Measurements from ENCODE around the gene SETD2.

The SETD2 gene

GRCh38 chr3:46987743-46988401 is 176.0 kb downstream of the SETD2 start:
- no peak; the same call in 1 of the 2 replicates for TF ChIP-seq POLR2A (IDR thresholded peaks at IDR 0.05; ENCODE audit: low read depth, low read length)
- peak; percentile 41; the same call in 1 of the 2 replicates for TF ChIP-seq POLR2AphosphoS5 (IDR thresholded peaks at IDR 0.05; ENCODE audit: low read depth, low read length)
- peak; percentile 96 for DNase-seq (ENCODE audit: insufficient read length)

GRCh38 chr3:46987319-46987742 is 176.6 kb downstream of the SETD2 start:
- DNase-seq (ENCODE audit: insufficient read length): no peak

More at GRCh38 chr3:46987743-46988401, 176.0 kb downstream of the SETD2 start:
- FAIRE-seq: peak; percentile 98

GRCh38 chr3:46986782-46987310 is 177.1 kb downstream of the SETD2 start:
- no peak for FAIRE-seq
- no peak for DNase-seq (ENCODE audit: insufficient read length)
- TF ChIP-seq POLR2A (IDR thresholded peaks at IDR 0.05; ENCODE audit: low read depth, low read length) (no peak), POLR2AphosphoS5 (IDR thresholded peaks at IDR 0.05; ENCODE audit: low read depth, low read length) (no peak), TAF1 (IDR thresholded peaks at IDR 0.05; ENCODE audit: borderline replicate concordance, low read depth, low read length) (no peak)

More at GRCh38 chr3:46987319-46987742, 176.6 kb downstream of the SETD2 start:
- FAIRE-seq: no peak
- TF ChIP-seq POLR2AphosphoS5 (IDR thresholded peaks at IDR 0.05; ENCODE audit: low read depth, low read length): 0 out of 2 replicates have a peak, but pooled peaks have one; percentile 7
- no peak for TF ChIP-seq POLR2A (IDR thresholded peaks at IDR 0.05; ENCODE audit: low read depth, low read length)
- TF ChIP-seq TAF1 (IDR thresholded peaks at IDR 0.05; ENCODE audit: borderline replicate concordance, low read depth, low read length): no peak

GRCh38 chr3:46986055-46986730 is 177.7 kb downstream of the SETD2 start:
- DNase-seq (ENCODE audit: insufficient read length) (no peak), FAIRE-seq (peak; percentile 53)
- TF ChIP-seq POLR2A (IDR thresholded peaks at IDR 0.05; ENCODE audit: low read depth, low read length) (no peak), TAF1 (IDR thresholded peaks at IDR 0.05; ENCODE audit: borderline replicate concordance, low read depth, low read length) (no peak), POLR2AphosphoS5 (IDR thresholded peaks at IDR 0.05; ENCODE audit: low read depth, low read length) (no peak)

GRCh38 chr3:46985588-46985987 is 178.3 kb downstream of the SETD2 start:
- no peak for TF ChIP-seq POLR2AphosphoS5 (IDR thresholded peaks at IDR 0.05; ENCODE audit: low read depth, low read length)
- TF ChIP-seq TAF1 (IDR thresholded peaks at IDR 0.05; ENCODE audit: borderline replicate concordance, low read depth, low read length): no peak
- TF ChIP-seq POLR2A (IDR thresholded peaks at IDR 0.05; ENCODE audit: low read depth, low read length): no peak
- FAIRE-seq: no peak
- no peak for DNase-seq (ENCODE audit: insufficient read length)

GRCh38 chr3:46984591-46985459 is 179.1 kb downstream of the SETD2 start:
- DNase-seq (ENCODE audit: insufficient read length) (no peak), FAIRE-seq (no peak)
- TF ChIP-seq POLR2A (IDR thresholded peaks at IDR 0.05; ENCODE audit: low read depth, low read length) (no peak), TAF1 (IDR thresholded peaks at IDR 0.05; ENCODE audit: borderline replicate concordance, low read depth, low read length) (no peak), POLR2AphosphoS5 (IDR thresholded peaks at IDR 0.05; ENCODE audit: low read depth, low read length) (no peak)

GRCh38 chr3:46982546-46982945 is 181.4 kb downstream of the SETD2 start:
- DNase-seq (ENCODE audit: insufficient read length) (no peak), FAIRE-seq (no peak)
- TF ChIP-seq POLR2AphosphoS5 (IDR thresholded peaks at IDR 0.05; ENCODE audit: low read depth, low read length): no peak
- no peak for TF ChIP-seq TAF1 (IDR thresholded peaks at IDR 0.05; ENCODE audit: borderline replicate concordance, low read depth, low read length)
- no peak for TF ChIP-seq POLR2A (IDR thresholded peaks at IDR 0.05; ENCODE audit: low read depth, low read length)

- TF ChIP-seq POLR2AphosphoS5 (IDR thresholded peaks at IDR 0.05; ENCODE audit: low read depth, low read length) (no peak), TAF1 (IDR thresholded peaks at IDR 0.05; ENCODE audit: borderline replicate concordance, low read depth, low read length) (no peak), POLR2A (IDR thresholded peaks at IDR 0.05; ENCODE audit: low read depth, low read length) (peak; percentile 41; the same call in 1 of the 2 replicates)
- DNase-seq (ENCODE audit: insufficient read length) (no peak), FAIRE-seq (no peak)
Measured at GRCh38 chr3:46981932-46982471, 181.9 kb downstream of the SETD2 start.

- FAIRE-seq (peak; percentile 57), DNase-seq (ENCODE audit: insufficient read length) (no peak)
- TF ChIP-seq POLR2A (IDR thresholded peaks at IDR 0.05; ENCODE audit: low read depth, low read length) (no peak), POLR2AphosphoS5 (IDR thresholded peaks at IDR 0.05; ENCODE audit: low read depth, low read length) (no peak), TAF1 (IDR thresholded peaks at IDR 0.05; ENCODE audit: borderline replicate concordance, low read depth, low read length) (no peak)
Measured at GRCh38 chr3:46979958-46980497, 183.9 kb downstream of the SETD2 start.

Data from GM12892 (cell line).